ENCODE measurements around the gene ZNF664.

Gene ZNF664

DNA sequence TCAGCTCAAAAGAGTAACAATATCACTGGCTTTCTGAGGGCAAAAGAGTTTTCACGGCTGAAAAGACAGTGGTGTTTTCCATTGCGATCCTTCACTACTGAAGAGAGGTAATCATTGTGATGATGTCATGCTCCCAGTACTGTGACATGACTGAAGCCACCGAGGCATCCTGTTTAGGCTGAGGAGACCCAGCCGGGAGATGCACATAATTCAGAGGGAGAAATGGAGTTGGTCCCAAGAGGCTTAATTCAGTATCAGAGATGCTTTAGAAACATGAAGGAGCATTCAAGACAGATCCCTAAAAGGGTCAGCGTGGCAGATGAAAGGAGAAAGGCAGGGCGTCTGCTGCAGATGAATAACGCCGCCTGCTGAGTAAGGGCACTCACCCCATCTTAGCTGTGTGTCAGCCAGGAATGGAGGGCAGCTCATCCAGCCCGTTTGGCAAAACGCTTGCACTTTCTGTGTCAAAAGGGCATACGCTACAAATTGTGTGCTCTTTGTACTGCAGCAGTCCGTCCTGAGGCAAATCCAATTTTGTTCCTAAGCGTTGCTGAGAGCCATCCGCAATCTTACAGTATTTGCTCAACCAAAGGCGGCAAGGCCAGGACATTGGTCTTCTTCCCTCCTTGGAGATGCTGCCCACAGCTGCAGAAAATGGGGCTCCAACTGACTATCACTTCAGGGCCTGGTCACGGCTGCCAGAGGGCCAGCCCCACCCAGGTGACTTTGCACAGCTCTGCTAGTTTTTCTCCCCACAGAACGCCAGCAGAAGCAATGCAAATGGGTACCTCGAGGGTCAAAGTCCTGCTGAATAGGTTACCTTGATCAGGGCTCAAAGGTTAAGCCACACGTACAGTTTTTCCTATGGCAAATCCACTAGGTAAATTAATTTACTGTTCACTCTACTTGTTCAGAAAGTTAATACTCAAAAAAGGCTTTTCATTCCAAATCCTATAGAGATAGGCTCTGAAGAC lies 23.9 kb upstream of the ZNF664 start:
- Histone ChIP-seq H3K4me3 (ENCODE audit: low read depth, low read length) (no peak overlapping the region), H3K27ac (ENCODE audit: low read depth, low read length) (no peak overlapping the region), H3K27me3 (ENCODE audit: insufficient read depth, low read length) (no peaks in the 10 kb centered on the region), H2AFZ (ENCODE audit: low read length, unreplicated experiment) (no peak overlapping the region), H3K36me3 (ENCODE audit: insufficient read depth, low read length) (no peaks in the 10 kb centered on the region), H3K79me2 (ENCODE audit: control insufficient read depth, insufficient read depth, low read length, unreplicated experiment) (no peaks in the 10 kb centered on the region), H3K4me1 (ENCODE audit: control insufficient read depth, insufficient read depth, low read length, unreplicated experiment) (peaks cover 15% of the 10 kb centered on the region)

GRCh38 chr12:123949770-123950165 lies 23.2 kb upstream of the ZNF664 start:
- H3K27ac ChIP-seq (ENCODE audit: low read depth, low read length), result no peak overlapping the region
- no peaks in the 10 kb centered on the region for H3K36me3 ChIP-seq (ENCODE audit: insufficient read depth, low read length)
- H3K4me1 ChIP-seq (ENCODE audit: control insufficient read depth, insufficient read depth, low read length, unreplicated experiment), result peaks cover 13% of the 10 kb centered on the region
- no peaks in the 10 kb centered on the region for H3K79me2 ChIP-seq (ENCODE audit: control insufficient read depth, insufficient read depth, low read length, unreplicated experiment)
- no peaks in the 10 kb centered on the region for H3K27me3 ChIP-seq (ENCODE audit: insufficient read depth, low read length)
- H2AFZ ChIP-seq (ENCODE audit: low read length, unreplicated experiment), result no peak overlapping the region
- no peak overlapping the region for H3K4me3 ChIP-seq (ENCODE audit: low read depth, low read length)

GRCh38 chr12:123950476-123951349 lies 22.3 kb upstream of the ZNF664 start:
- H3K4me1 ChIP-seq (ENCODE audit: control insufficient read depth, insufficient read depth, low read length, unreplicated experiment), result peaks cover 13% of the 10 kb centered on the region
- no peak overlapping the region for H2AFZ ChIP-seq (ENCODE audit: low read length, unreplicated experiment)
- no peaks in the 10 kb centered on the region for H3K27me3 ChIP-seq (ENCODE audit: insufficient read depth, low read length)
- H3K79me2 ChIP-seq (ENCODE audit: control insufficient read depth, insufficient read depth, low read length, unreplicated experiment), result no peaks in the 10 kb centered on the region
- H3K4me3 ChIP-seq (ENCODE audit: low read depth, low read length), result no peak overlapping the region
- no peaks in the 10 kb centered on the region for H3K36me3 ChIP-seq (ENCODE audit: insufficient read depth, low read length)
- H3K27ac ChIP-seq (ENCODE audit: low read depth, low read length), result no peak overlapping the region

- Histone ChIP-seq H3K36me3 (ENCODE audit: insufficient read depth, low read length) (no peaks in the 10 kb centered on the region), H3K79me2 (ENCODE audit: control insufficient read depth, insufficient read depth, low read length, unreplicated experiment) (no peaks in the 10 kb centered on the region), H3K27me3 (ENCODE audit: insufficient read depth, low read length) (no peaks in the 10 kb centered on the region), H3K4me3 (ENCODE audit: low read depth, low read length) (no peak overlapping the region), H3K27ac (ENCODE audit: low read depth, low read length) (no peak overlapping the region), H2AFZ (ENCODE audit: low read length, unreplicated experiment) (no peak overlapping the region), H3K4me1 (ENCODE audit: control insufficient read depth, insufficient read depth, low read length, unreplicated experiment) (peaks cover 13% of the 10 kb centered on the region)
Observed at GRCh38 chr12:123951467-123951866, 21.5 kb upstream of the ZNF664 start.

DNA sequence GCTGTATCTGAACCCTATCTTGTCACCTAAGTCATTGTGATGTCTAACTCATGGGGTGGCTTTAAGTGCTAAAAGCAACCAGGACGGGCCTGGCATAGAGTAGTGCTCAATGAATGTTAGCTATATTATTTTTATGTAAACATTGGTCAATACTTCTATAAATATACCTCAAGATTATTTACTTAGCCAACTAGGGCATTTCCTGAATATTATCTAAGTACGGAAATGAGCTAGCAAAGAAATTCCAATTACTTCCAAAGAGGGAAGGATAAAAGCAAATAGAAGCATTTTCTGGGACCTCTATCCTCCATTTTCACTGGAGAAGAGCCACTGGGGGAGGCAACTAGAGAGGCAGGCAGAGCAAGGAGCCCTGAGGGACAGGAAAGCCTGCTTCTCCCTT lies 21.0 kb upstream of the ZNF664 start:
- H3K4me1 ChIP-seq (ENCODE audit: control insufficient read depth, insufficient read depth, low read length, unreplicated experiment), result peaks cover 13% of the 10 kb centered on the region
- H2AFZ ChIP-seq (ENCODE audit: low read length, unreplicated experiment), result no peak overlapping the region
- no peak overlapping the region for H3K4me3 ChIP-seq (ENCODE audit: low read depth, low read length)
- H3K27ac ChIP-seq (ENCODE audit: low read depth, low read length), result no peak overlapping the region
- H3K79me2 ChIP-seq (ENCODE audit: control insufficient read depth, insufficient read depth, low read length, unreplicated experiment), result no peaks in the 10 kb centered on the region
- H3K36me3 ChIP-seq (ENCODE audit: insufficient read depth, low read length), result no peaks in the 10 kb centered on the region
- no peaks in the 10 kb centered on the region for H3K27me3 ChIP-seq (ENCODE audit: insufficient read depth, low read length)

DNA sequence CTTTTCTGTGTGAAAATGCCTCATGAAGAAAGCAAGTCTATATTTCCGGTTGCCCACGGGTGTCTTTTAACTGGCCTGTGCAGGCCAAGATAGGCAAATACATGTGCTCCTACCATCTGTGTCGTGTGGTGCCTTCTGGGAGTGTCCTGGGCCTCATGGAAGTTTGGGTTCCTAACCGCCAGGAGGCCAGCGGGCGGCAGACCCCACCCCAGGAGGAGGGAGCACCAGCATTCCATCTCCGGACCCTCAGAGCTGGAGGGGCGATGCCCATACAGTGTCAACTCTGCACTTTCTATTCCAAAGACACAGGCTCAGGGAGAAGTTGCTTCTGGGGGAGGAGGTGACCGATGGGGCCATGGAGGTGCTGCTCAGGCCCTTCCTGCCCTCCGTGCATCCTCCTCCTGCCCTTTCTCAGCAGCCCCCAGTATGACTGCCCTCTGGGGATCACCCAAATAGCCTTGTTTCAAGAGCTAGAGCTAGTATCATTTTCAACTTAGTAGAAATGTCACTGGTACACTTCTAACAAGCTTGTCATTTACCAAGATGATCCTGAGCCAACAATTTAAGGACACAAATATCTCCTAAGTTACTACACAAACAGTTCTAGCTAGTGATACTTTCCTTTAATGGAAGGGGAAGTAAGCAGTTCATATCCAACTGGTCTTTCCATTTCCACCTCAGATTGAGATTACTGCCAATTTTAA lies 18.2 kb upstream of the ZNF664 start:
- Histone ChIP-seq H3K27me3 (ENCODE audit: insufficient read depth, low read length) (no peaks in the 10 kb centered on the region), H3K79me2 (ENCODE audit: control insufficient read depth, insufficient read depth, low read length, unreplicated experiment) (no peaks in the 10 kb centered on the region), H3K4me3 (ENCODE audit: low read depth, low read length) (no peak overlapping the region), H3K36me3 (ENCODE audit: insufficient read depth, low read length) (no peaks in the 10 kb centered on the region), H2AFZ (ENCODE audit: low read length, unreplicated experiment) (no peak overlapping the region), H3K27ac (ENCODE audit: low read depth, low read length) (no peak overlapping the region), H3K4me1 (ENCODE audit: control insufficient read depth, insufficient read depth, low read length, unreplicated experiment) (peaks cover 13% of the 10 kb centered on the region)

DNA sequence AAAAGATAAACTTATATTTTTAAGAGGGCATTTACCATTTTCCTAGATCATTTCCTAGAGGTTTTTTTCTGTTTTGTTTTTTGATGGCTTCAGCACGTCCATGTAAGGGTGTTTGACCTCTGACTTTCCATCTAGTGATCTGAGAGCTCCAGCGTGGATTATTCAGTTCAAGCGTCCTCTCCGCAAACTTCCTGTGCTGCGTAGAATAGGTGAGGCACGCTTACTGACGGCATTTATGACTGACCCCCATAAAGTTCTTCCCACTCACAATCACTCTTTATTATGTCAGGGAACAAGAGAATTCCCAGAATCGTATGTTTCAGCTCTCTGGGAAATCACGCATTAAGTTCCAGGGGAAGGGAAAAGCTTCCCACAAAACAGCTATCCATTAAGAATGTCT lies 16.8 kb upstream of the ZNF664 start:
- peaks cover 13% of the 10 kb centered on the region for H3K4me1 ChIP-seq (ENCODE audit: control insufficient read depth, insufficient read depth, low read length, unreplicated experiment)
- H3K36me3 ChIP-seq (ENCODE audit: insufficient read depth, low read length), result no peaks in the 10 kb centered on the region
- no peaks in the 10 kb centered on the region for H3K27me3 ChIP-seq (ENCODE audit: insufficient read depth, low read length)
- H3K4me3 ChIP-seq (ENCODE audit: low read depth, low read length), result no peak overlapping the region
- no peak overlapping the region for H2AFZ ChIP-seq (ENCODE audit: low read length, unreplicated experiment)
- H3K79me2 ChIP-seq (ENCODE audit: control insufficient read depth, insufficient read depth, low read length, unreplicated experiment), result no peaks in the 10 kb centered on the region
- no peak overlapping the region for H3K27ac ChIP-seq (ENCODE audit: low read depth, low read length)

DNA sequence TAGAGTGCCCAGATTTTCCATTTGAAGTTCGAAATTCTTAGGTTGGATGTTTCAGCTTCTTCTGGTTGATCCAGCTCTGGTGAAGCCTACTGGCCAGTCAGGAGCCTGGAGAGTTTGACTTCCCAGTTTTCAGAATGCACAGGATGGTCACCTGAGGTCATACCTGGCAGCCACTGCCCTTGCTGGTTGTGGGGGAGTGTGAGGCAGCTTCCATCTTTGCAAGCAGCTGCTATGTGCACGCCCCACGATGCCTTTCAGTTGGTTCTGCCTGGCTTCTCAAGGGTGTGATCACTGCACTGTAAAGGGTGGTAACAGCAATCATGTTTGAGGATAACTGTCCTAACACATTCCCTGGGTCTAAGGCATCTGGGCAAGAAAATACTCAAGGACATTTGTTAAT lies 15.8 kb upstream of the ZNF664 start:
- no peak overlapping the region for H3K27ac ChIP-seq (ENCODE audit: low read depth, low read length)
- H3K27me3 ChIP-seq (ENCODE audit: insufficient read depth, low read length), result no peaks in the 10 kb centered on the region
- H2AFZ ChIP-seq (ENCODE audit: low read length, unreplicated experiment), result no peak overlapping the region
- H3K79me2 ChIP-seq (ENCODE audit: control insufficient read depth, insufficient read depth, low read length, unreplicated experiment), result no peaks in the 10 kb centered on the region
- H3K4me1 ChIP-seq (ENCODE audit: control insufficient read depth, insufficient read depth, low read length, unreplicated experiment), result peaks cover 4% of the 10 kb centered on the region
- H3K36me3 ChIP-seq (ENCODE audit: insufficient read depth, low read length), result no peaks in the 10 kb centered on the region
- H3K4me3 ChIP-seq (ENCODE audit: low read depth, low read length), result no peak overlapping the region

DNA sequence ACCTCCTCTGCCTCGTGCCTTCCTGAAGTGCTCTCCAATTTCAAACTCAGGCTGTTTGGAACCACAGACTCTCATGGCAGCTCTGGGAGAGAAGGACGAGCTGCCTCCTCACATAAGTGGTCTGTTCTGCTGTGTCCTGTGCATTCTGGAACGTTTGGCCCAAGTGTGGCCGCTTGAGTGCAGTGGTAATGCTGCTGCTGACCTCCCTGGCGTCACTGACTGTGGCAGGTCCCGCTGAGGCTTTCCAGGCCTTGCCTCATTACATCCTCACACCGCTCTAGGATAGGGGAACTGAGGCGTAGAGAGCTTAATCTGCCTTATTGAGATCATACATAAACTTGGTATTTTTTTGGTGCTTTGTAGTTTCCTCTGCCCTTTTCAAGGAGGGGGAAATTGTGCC lies 14.6 kb upstream of the ZNF664 start:
- Histone ChIP-seq H3K27ac (ENCODE audit: low read depth, low read length) (no peak overlapping the region), H3K27me3 (ENCODE audit: insufficient read depth, low read length) (no peaks in the 10 kb centered on the region), H3K79me2 (ENCODE audit: control insufficient read depth, insufficient read depth, low read length, unreplicated experiment) (no peaks in the 10 kb centered on the region), H3K36me3 (ENCODE audit: insufficient read depth, low read length) (no peaks in the 10 kb centered on the region), H3K4me1 (ENCODE audit: control insufficient read depth, insufficient read depth, low read length, unreplicated experiment) (no peaks in the 10 kb centered on the region), H3K4me3 (ENCODE audit: low read depth, low read length) (no peak overlapping the region), H2AFZ (ENCODE audit: low read length, unreplicated experiment) (no peak overlapping the region)

DNA sequence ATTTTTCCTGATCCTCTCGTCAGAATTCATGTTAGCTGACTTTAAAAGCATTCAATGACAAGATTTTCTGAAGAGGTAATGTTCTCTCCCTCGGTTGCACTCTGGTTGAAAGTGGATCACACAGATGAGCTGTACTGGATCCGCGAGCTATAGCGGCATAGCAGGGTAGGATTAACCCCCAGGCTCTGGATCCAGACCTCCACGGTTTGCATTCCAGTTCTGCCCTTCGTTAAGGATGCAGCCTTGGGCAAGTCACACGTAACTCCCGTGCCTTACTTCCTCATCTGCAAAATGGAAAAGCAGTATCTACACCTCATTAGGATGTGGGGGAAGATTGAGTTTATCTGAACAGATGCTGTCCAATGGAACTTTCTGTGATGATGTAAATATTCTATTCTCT lies 14.1 kb upstream of the ZNF664 start:
- Histone ChIP-seq H3K27me3 (ENCODE audit: insufficient read depth, low read length) (no peaks in the 10 kb centered on the region), H3K27ac (ENCODE audit: low read depth, low read length) (no peak overlapping the region), H3K79me2 (ENCODE audit: control insufficient read depth, insufficient read depth, low read length, unreplicated experiment) (no peaks in the 10 kb centered on the region), H2AFZ (ENCODE audit: low read length, unreplicated experiment) (no peak overlapping the region), H3K36me3 (ENCODE audit: insufficient read depth, low read length) (no peaks in the 10 kb centered on the region), H3K4me3 (ENCODE audit: low read depth, low read length) (no peak overlapping the region), H3K4me1 (ENCODE audit: control insufficient read depth, insufficient read depth, low read length, unreplicated experiment) (no peaks in the 10 kb centered on the region)
